CD14-positive monocyte (primary cell): ENCODE results near the gene DAB2IP. TPM values are rescaled to one million over a fixed set of nuclear protein-coding genes. Genes with fewer than 3 reads are reported as not detected.

Experiments used
- DNase-seq, 3 donors: peaks; one replicate each; pipeline ENCODE4 v3.0.0-alpha.2; 2011 to 2022
- H2AFZ ChIP-seq: 2 replicates; pipeline ENCODE4 v1.6.0; 2012; ENCODE audit warnings: mild to moderate bottlenecking, low read depth, low read length, inconsistent platforms; ENCODE audit not compliant: insufficient read depth, poor library complexity, severe bottlenecking
- H3K27ac ChIP-seq, 2 donors: 1 replicate in 1 of 2; 2 replicates in 1 of 2; pipeline ENCODE4 v1.5.1; 2012 to 2013; ENCODE audit warnings: low read length in 2 of 2, control low read depth in 1 of 2, inconsistent platforms in 1 of 2, low read depth in 1 of 2, mild to moderate bottlenecking in 1 of 2
- H3K27me3 ChIP-seq, 2 donors: one replicate each; pipeline versions ENCODE4 v1.6.0 to v1.6.1; 2011 to 2013; ENCODE audit warnings: low read length in 2 of 2; ENCODE audit not compliant: control insufficient read depth in 2 of 2, insufficient read depth in 2 of 2
- H3K36me3 ChIP-seq, 2 donors: replicated peaks in 1 of 2; 1 replicate in 1 of 2; 2 replicates in 1 of 2; pipeline versions ENCODE4 v1.5.1 to v1.6.1; 2012 to 2013; ENCODE audit warnings: low read length in 2 of 2, control low read depth in 1 of 2, inconsistent platforms in 1 of 2, mild to moderate bottlenecking in 1 of 2; ENCODE audit not compliant: insufficient read depth in 2 of 2, control insufficient read depth in 1 of 2
- H3K4me1 ChIP-seq, 2 donors: 1 replicate in 1 of 2; 2 replicates in 1 of 2; pipeline versions ENCODE4 v1.5.1 to v1.6.1; 2012 to 2013; ENCODE audit warnings: low read length in 2 of 2, control low read depth in 1 of 2, inconsistent platforms in 1 of 2, mild to moderate bottlenecking in 1 of 2, moderate library complexity in 1 of 2; ENCODE audit not compliant: insufficient read depth in 2 of 2, control insufficient read depth in 1 of 2
- H3K4me2 ChIP-seq: replicated peaks from 2 replicates; pipeline ENCODE3; 2012; ENCODE audit warnings: low read length, moderate library complexity, mild to moderate bottlenecking; ENCODE audit not compliant: poor library complexity, severe bottlenecking; ENCODE audit errors: extremely low read depth
- H3K4me3 ChIP-seq, 3 experiments: fragments of 200-600 bp in 1 of 3; sonication (generic) in 1 of 3; replicated peaks in 1 of 3; 1 replicate in 2 of 3; 2 replicates in 1 of 3; pipeline ENCODE4 v1.5.1; 2011 to 2013; ENCODE audit warnings: low read length in 3 of 3, mild to moderate bottlenecking in 3 of 3, control low read depth in 2 of 3, low read depth in 2 of 3, inconsistent platforms in 1 of 3, moderate library complexity in 1 of 3
- H3K79me2 ChIP-seq: 2 replicates; pipeline ENCODE4 v1.6.0; 2012; ENCODE audit warnings: mild to moderate bottlenecking, control low read depth, inconsistent platforms, low read length, moderate library complexity; ENCODE audit not compliant: insufficient read depth
- H3K9ac ChIP-seq: 2 replicates; pipeline ENCODE4 v1.6.0; 2017; ENCODE audit warnings: low read length, mild to moderate bottlenecking; ENCODE audit not compliant: insufficient read depth, poor library complexity, severe bottlenecking
- H3K9me3 ChIP-seq, 2 donors: replicated peaks in 1 of 2; 1 replicate in 1 of 2; 2 replicates in 1 of 2; pipeline versions ENCODE4 v1.5.1 to v1.6.1; 2012 to 2013; ENCODE audit warnings: low read length in 2 of 2, control low read depth in 1 of 2; ENCODE audit not compliant: control insufficient read depth in 1 of 2, insufficient read depth in 1 of 2
- H4K20me1 ChIP-seq: 2 replicates; pipeline ENCODE4 v1.6.0; 2012; ENCODE audit warnings: mild to moderate bottlenecking, low read length, control low read depth, moderate library complexity; ENCODE audit not compliant: insufficient read depth
- H3K27ac Mint-ChIP-seq, 7 donors: one replicate each; pipeline ENCODE4 v1.8.0; 2020; ENCODE audit warnings: mild to moderate bottlenecking in 7 of 7, mixed read lengths in 7 of 7, moderate library complexity in 6 of 7, inconsistent platforms in 2 of 7
- H3K27me3 Mint-ChIP-seq, 3 donors: one replicate each; pipeline ENCODE4 v1.8.0; 2021 to 2022; ENCODE audit warnings: low read depth in 3 of 3, mild to moderate bottlenecking in 3 of 3, mixed read lengths in 3 of 3, moderate library complexity in 3 of 3, inconsistent platforms in 1 of 3
- H3K36me3 Mint-ChIP-seq, 2 donors: one replicate each; pipeline ENCODE4 v1.8.0; 2020; ENCODE audit warnings: mixed read lengths in 2 of 2, inconsistent platforms in 1 of 2, mild to moderate bottlenecking in 1 of 2
- H3K4me1 Mint-ChIP-seq: one replicate; pipeline ENCODE4 v1.8.0; 2020; ENCODE audit warnings: mild to moderate bottlenecking, mixed read lengths
- H3K4me3 Mint-ChIP-seq, 2 donors: one replicate each; pipeline ENCODE4 v1.8.0; 2020; ENCODE audit warnings: mild to moderate bottlenecking in 2 of 2, mixed read lengths in 2 of 2, moderate library complexity in 1 of 2
- H3K9me3 Mint-ChIP-seq, 7 donors: one replicate each; pipeline ENCODE4 v1.8.0; 2020 to 2022; ENCODE audit warnings: mixed read lengths in 7 of 7, mild to moderate bottlenecking in 6 of 7, moderate library complexity in 6 of 7, inconsistent platforms in 2 of 7
- WGBS: methylation state at CpG from one replicate; pipeline ENCODE4 v1.1.5; 2013; ENCODE audit warnings: missing lambda C conversion rate; ENCODE audit not compliant: insufficient coverage; 5-methylcytosine and 5-hydroxymethylcytosine counted together
- intact Hi-C, 2 donors: fragments of 100-400 bp; cut with micrococcal nuclease; formaldehyde crosslinking; loops; one replicate each; pipeline versions ENCODE4 v1.15.0 to v1.15.1; 2023
- polyA plus RNA-seq, 3 donors: library from polyadenylated mRNA; depleted of rRNA in 1 of 3; unstranded in 2 of 3; stranded (reverse) in 1 of 3; fragments of 300-500 nt in 2 of 3; fragments of >200 nt in 1 of 3; fragmentation: Illumina TruSeq in 2 of 3; gene quantifications; 1 replicate in 2 of 3; 2 replicates in 1 of 3; pipeline ENCODE4 v1.2.3, GENCODE V29; 2012 to 2021
- TF ChIP-seq, protein P1 (sequence below): fragments of 200-600 bp; IDR thresholded peaks from one replicate; pipeline ENCODE4 v1.8.0; 2022; ENCODE audit warnings: antibody characterized with exemption, mild to moderate bottlenecking

Gene DAB2IP
- polyA plus RNA-seq, 3 donors, result 0.13 TPM; not detected in 2

DNA sequence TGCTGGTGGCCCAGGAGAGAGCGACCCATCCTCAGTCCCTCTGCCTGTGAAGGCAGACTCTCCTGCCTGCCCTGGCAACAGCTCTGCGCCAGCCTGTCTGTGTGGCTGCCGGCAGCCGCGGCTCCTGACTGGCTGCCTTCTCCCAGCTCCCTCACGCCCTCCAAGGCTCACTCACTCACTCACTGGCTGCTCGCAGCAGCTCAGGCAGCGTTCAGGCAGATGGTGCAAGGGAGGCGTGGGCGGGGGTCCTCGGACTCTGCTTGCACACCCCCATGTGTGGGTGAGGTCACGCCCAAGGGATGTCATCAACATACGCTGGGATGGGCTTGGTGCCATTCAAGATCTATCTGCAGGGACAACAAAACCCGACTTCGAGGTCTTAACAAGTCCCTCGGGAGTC is 66.7 kb downstream of the DAB2IP start:
- no peaks in the 10 kb centered on the region for H3K79me2 ChIP-seq
- DNase-seq, result no peak
- H3K9me3 ChIP-seq, result no peaks in the 10 kb centered on the region
- H3K27ac ChIP-seq, result no peak overlapping the region
- no peak overlapping the region for H3K4me3 Mint-ChIP-seq
- no peaks in the 10 kb centered on the region for H3K4me1 Mint-ChIP-seq
- 92% methylated on average over 12 of the region's 16 CpGs for WGBS
- H3K27me3 Mint-ChIP-seq, result peaks cover 1 to 7% (median 4%) of the 10 kb centered on the region in 3 donors
- H3K4me2 ChIP-seq, result no peak overlapping the region
- no peaks in the 10 kb centered on the region for H3K27me3 ChIP-seq
- H3K27ac Mint-ChIP-seq, result no peak overlapping the region
- no peaks in the 10 kb centered on the region for H3K36me3 Mint-ChIP-seq
- no peaks in the 10 kb centered on the region for H3K36me3 ChIP-seq
- H3K4me3 ChIP-seq, result no peak overlapping the region
- no peaks in the 10 kb centered on the region for H3K4me1 ChIP-seq
- no peak overlapping the region for H2AFZ ChIP-seq
- no peak overlapping the region for H3K9ac ChIP-seq
- peaks cover 0 to 2% (median 0%) of the 10 kb centered on the region in 7 donors for H3K9me3 Mint-ChIP-seq
- H4K20me1 ChIP-seq, result no peaks in the 10 kb centered on the region
- intact Hi-C loops, result no loop called here
- TF ChIP-seq, protein P1, sequence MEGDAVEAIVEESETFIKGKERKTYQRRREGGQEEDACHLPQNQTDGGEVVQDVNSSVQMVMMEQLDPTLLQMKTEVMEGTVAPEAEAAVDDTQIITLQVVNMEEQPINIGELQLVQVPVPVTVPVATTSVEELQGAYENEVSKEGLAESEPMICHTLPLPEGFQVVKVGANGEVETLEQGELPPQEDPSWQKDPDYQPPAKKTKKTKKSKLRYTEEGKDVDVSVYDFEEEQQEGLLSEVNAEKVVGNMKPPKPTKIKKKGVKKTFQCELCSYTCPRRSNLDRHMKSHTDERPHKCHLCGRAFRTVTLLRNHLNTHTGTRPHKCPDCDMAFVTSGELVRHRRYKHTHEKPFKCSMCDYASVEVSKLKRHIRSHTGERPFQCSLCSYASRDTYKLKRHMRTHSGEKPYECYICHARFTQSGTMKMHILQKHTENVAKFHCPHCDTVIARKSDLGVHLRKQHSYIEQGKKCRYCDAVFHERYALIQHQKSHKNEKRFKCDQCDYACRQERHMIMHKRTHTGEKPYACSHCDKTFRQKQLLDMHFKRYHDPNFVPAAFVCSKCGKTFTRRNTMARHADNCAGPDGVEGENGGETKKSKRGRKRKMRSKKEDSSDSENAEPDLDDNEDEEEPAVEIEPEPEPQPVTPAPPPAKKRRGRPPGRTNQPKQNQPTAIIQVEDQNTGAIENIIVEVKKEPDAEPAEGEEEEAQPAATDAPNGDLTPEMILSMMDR, result no peak

DNA sequence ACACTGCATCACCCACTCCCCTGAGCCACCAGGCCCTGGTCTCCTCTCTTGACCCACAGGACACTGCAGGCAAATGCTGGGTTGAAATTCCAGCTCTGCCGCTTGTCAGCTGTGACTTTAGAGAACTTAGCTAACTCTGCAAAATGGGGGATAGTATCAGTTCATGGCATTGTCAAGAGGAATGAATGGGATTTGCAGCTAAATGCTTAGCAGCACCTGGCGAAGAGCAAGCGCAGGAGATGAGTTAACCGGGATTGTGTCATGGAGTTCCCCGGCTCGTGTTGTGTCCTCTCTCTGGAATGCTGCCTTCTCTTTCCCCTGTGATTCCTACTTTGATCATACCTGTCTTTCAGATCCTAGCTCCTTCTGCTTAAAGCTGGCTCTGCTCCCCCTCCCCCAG is 67.1 kb downstream of the DAB2IP start:
- no peak overlapping the region for H3K27ac Mint-ChIP-seq
- H4K20me1 ChIP-seq, result no peaks in the 10 kb centered on the region
- DNase-seq, result no peak
- H3K4me3 ChIP-seq, result no peak overlapping the region
- no peak overlapping the region for H3K4me3 Mint-ChIP-seq
- WGBS, result 100% methylated on average over 4 of the region's 6 CpGs
- H3K27me3 ChIP-seq, result no peaks in the 10 kb centered on the region
- H3K4me1 ChIP-seq, result no peaks in the 10 kb centered on the region
- no peaks in the 10 kb centered on the region for H3K36me3 ChIP-seq
- peaks cover 1 to 7% (median 4%) of the 10 kb centered on the region in 3 donors for H3K27me3 Mint-ChIP-seq
- no peaks in the 10 kb centered on the region for H3K4me1 Mint-ChIP-seq
- no peaks in the 10 kb centered on the region for H3K9me3 ChIP-seq
- intact Hi-C loops, result no loop called here
- no peak overlapping the region for H3K27ac ChIP-seq
- H2AFZ ChIP-seq, result no peak overlapping the region
- H3K4me2 ChIP-seq, result no peak overlapping the region
- H3K36me3 Mint-ChIP-seq, result no peaks in the 10 kb centered on the region
- H3K9ac ChIP-seq, result no peak overlapping the region
- H3K79me2 ChIP-seq, result no peaks in the 10 kb centered on the region
- TF ChIP-seq, protein P1, result no peak
- peaks cover 0 to 2% (median 0%) of the 10 kb centered on the region in 7 donors for H3K9me3 Mint-ChIP-seq
